NCI-H2196 (cell line): Measurements from ENCODE around the gene EN2.

ENCODE experiments used
- DNase-seq: peaks from one replicate; lab custom pipeline; 2025; ENCODE audit not compliant: unreplicated experiment; lab: John Stamatoyannopoulos, UW

Gene EN2

DNA sequence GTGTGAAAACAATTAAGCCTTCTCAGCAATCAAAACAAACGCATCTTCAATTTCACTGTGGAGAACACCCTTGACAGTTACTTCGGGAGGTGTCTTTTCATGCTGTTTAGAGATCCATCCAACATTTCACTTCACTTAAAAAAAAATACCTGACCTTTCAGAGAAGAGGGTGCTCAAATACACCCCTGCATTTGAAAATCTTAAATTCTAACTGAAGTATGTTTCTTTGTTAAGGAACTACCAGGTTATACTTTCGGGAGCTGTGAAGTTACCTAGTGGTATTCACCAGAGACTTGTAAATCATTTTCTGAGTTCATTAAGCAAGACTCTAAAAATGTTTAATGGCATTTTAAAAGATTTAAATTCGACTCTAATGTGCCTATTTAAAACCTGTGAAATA is 49.6 kb downstream of the EN2 start:
- no peak for DNase-seq

GRCh38 chr7:155508376-155509358 is 50.7 kb downstream of the EN2 start:
- no peak for DNase-seq

DNA sequence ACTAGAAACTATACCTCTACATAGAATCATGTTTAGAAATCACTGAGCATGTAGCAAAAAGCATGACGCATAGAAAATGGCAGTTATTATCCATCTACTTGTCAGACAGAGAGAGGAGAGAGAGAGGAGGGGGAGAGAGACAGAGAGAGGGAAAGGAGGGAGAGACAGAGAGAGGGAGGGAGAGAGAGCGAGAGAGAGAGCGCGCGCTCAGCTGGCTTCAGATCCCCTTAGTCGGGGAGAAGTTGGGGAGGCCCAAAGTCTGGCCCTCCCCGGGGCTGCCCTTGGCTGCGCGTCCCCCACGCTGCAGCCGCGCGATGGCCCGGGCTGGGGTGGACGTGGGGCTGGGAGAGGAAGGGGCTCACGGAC is 51.4 kb downstream of the EN2 start:
- no peak for DNase-seq

- no peak for DNase-seq
Measured at GRCh38 chr7:155509725-155510551, 52.0 kb downstream of the EN2 start.

GRCh38 chr7:155510975-155511701 is 53.2 kb downstream of the EN2 start:
- DNase-seq, result no peak

- no peak for DNase-seq
Measured at GRCh38 chr7:155511702-155511996, 53.7 kb downstream of the EN2 start.

- no peak for DNase-seq
Measured at GRCh38 chr7:155512246-155512887, 54.4 kb downstream of the EN2 start.

DNA sequence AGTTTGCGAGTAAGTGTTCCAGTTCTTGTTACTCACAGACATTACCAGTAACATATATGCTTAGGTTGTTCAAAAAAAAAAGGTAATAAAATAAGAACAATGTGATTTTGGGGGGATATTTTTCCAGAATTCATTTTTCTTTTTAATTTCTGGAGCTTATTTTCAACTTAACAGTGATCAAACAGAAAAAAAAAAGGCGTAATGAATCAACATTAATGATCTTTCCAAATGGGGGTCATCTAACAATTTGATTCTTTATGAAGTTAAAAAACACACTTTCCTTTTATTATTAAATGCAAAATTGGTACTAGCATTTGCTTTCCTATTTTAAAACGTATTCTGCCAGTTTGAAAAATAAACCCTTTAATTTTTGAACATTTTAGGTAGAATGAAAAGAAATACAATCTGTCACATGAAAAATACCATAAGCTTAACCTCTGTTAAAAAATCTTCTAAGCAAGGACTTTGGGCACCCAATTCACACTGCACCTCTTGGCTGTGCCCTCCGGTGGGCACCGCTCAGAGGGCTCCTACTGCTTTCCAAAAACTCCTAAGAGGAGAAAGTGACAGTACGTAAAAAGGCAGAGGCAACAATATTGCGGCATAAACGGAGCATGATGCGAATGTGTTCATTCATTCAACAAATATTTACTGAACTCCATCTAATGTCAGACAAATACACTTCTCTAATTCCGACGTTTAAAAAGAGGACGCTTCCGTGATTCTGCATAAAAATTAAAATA is 55.8 kb downstream of the EN2 start:
- no peak for DNase-seq

- no peak for DNase-seq
Measured at GRCh38 chr7:155514296-155514695, 56.4 kb downstream of the EN2 start.
